HG03571 (cell line): ENCODE measurements around the gene KRTAP1-3.
"Not testable (repeated sequence)": the region's sequence is repeated elsewhere in the genome, so short reads cannot be mapped to it uniquely, and the experiment has no call there.

Source experiments
- ATAC-seq: cut with Tn5 transposase; IDR thresholded peaks from one replicate; pipeline ENCODE4 v1.9.1; 2021; ENCODE audit not compliant: unreplicated experiment

Gene KRTAP1-3

DNA sequence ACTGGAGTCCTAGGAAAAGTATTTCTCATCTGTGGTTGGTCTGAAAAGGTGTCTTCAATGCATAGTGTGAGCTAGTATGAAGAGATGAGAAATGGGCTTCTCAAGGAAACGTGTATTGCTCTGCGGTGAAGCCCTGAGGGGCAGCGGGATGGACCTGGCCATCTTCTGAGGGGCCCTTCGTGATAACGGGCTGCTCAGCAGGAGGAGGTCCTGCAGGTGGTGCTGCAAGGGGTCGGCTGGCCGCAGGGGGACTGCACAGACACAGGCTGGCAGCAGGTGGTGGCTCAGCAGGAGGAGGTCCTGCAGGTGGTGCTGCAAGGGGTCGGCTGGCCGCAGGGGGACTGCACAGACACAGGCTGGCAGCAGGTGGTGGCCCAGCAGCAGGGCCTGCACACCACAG, 19.9 kb upstream of the KRTAP1-3 start:
- not testable (repeated sequence) for ATAC-seq

- ATAC-seq, result no peak
These were observed 19.4 kb upstream of the KRTAP1-3 start for GRCh38 chr17:41054025-41054424.

GRCh38 chr17:41052566-41052965, 17.9 kb upstream of the KRTAP1-3 start:
- no peak for ATAC-seq

DNA sequence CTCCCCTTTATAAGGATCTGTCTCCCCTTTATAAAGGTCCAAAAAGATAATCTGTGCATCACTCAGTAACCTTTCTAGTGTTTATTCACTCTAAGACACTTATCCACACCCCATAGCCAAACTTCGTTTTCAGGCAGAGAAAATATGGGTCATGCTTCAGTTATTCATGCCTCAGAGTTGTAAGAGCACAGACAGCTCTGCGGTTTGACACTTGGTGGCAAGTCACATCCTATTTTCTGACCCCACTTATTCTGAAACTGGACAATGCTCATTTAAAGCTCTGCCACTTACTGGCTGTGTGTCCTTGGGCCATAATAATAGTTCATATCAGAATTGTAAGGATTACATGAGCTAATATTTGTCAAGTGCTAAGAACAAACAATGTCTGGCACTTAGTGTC, 14.4 kb upstream of the KRTAP1-3 start:
- no peak for ATAC-seq

DNA sequence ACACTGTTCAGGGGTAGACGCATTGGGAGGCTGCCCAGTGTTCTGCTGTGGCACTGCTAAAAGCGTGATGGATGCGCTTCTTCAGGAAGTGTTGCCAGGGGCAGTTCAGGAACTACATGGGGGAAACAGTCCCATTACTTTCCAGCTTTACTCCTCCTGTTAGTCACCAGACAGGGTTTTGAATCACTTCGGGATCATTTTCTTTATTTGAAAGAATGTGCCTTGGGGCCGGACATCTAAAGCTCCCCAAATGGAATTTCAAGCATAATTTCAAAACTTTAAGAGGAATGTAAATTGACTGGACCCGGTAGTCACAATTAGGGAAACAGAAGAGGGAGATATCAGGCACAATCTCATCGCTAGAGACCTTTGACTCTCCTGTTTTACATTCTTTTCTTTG, 13.8 kb upstream of the KRTAP1-3 start:
- ATAC-seq, result no peak

DNA sequence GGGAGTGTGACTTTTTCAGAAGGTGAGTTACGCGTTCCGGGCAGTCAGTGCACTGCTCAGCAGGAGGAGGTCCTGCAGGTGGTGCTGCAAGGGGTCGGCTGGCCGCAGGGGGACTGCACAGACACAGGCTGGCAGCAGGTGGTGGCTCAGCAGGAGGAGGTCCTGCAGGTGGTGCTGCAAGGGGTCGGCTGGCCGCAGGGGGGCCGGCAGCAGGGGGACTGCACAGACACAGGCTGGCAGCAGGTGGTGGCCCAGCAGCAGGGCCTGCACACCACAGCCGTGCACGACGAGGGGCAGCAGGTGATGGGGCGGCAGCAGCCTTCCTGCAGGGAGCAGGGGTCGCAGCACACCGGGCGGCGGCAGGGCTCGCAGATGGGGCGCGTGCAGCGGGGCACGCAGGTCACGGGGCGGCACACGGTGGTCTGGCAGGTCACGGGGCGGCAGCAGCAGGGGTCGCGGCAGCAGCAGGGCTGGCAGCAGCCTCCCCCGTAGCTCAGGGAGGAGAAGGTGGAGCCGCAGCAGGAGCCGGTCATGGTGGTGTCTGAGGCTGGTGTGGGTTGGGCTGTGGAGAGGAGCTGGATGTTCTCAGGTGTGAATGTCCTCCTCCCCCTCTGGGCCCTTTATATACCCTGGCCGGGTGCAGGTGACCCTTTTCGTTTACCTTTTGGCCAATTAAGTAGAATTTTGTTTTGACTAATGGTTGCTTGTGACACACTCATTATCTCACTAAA, 12.2 kb upstream of the KRTAP1-3 start, which contains the start of gene KRTAP2-1:
KRTAP2-1 (minus strand) TSS at position 582 of the 731 bp plus-strand sequence; CDS start at position 533, 49 bp downstream.
- ATAC-seq, result not testable (repeated sequence)

DNA sequence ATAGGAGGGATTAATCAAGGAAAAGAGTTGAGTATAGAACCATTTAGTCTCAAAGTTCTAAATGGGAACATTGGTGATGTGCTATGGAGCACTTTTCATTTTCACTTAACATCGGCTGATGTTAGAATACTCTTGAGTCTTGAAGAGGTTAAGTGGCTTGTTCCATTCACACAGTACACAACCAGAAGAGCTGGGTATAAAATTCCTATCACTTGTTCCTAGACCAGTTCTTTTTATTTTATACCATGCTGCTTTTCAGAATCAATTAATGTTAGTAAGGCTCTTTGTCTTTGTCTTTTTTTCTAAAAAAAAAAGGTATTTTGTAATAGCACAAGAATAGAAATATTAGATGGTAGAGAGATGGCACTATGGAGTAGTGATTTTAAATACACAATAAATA, 8.3 kb upstream of the KRTAP1-3 start:
- no peak for ATAC-seq

GRCh38 chr17:41040783-41041571, 6.3 kb upstream of the KRTAP1-3 start, which contains the start of gene KRTAP1-1:
Gene KRTAP1-1 (minus strand): TSS chr17:41041450. CDS start chr17:41041397, 53 bp downstream.
- not testable (repeated sequence) for ATAC-seq

DNA sequence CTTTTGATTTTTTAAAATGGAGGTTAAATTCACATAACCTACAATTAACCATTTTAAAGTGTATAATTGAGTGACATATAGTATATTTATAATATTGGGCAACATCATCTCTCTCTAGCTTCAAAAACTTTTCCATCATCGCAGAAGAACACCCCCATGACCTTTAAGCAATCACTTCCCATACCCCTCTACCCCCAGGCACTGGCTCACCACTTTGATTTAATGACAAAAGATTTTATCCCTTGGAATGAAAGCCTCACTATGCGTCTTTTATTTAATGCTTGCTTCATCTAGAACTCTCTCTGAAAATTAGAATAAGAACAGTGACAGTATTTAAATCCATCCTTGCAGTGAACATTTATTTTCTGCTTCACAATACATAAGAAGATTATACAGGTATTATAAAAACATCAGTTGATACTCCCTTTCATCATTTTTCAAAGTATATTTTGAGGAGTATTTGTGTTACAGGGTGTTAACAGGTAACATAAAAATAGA, 3.2 kb upstream of the KRTAP1-3 start:
- ATAC-seq, result no peak

DNA sequence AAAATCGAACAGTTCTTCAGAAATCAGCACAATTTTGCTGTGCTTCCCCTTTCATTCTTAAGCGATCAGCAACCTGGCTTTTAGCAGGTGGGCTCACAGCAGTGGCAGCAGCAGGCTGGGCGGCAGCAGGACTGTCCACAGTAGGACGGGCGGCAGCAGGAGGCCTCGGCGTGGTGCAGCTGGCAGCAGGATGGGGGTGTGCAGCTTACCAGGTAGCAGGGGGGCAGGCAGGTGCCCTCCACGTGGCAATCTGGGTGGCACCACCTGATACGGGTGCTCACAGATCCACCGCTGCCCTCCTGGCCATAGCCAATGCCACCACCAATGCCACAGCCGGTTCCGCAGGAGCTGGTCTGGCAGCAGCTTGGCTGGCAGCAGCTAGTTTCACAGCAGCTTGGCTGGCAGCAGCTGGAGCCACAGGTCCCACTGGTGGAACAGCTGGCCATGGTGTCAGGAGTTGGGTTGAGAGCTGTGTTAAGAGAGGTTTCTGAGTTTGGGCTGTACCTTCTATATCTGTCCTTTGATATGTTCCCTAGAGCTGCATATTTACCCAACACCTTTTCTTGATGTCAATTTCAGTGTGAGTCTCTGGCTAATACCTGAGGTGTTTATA, 4.9 kb downstream of the KRTAP1-3 start, which contains the start of gene KRTAP1-4:
KRTAP1-4 (minus strand) TSS at position 563 of the 613 bp plus-strand sequence; CDS start at position 446, 117 bp downstream.
- no peak for ATAC-seq

DNA sequence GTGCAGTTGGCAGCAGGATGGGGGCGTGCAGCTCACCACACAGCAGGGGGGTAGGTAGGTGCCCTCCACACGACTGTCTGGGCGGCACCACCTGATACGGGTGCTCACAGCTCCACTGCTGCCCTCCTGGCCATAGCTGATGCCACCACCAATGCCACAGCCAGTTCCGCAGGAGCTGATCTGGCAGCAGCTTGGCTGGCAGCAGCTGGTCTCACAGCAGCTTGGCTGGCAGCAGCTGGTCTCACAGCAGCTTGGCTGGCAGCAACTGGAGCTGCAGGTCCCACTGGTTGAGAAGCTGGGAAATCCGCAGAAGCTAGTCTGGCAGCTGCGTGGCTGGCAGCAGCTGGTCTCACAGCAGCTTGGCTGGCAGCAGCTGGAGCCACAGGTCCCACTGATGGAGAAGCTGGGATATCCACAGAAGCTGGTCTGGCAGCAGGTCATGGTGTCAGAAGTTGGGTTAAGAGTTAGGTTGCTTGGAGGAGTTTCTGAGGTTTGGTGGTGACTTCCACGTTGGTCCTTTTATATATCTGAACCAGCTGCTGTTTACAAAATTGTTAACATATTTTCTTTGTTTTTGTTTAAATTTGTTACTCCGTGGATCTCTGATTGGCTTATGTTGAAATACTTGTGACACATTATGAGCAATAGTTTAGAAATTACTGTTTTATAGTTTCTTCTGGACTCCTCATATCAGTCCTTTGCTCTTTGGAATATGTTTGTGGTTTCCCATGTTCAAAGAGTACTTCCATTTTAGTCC, 7.8 kb downstream of the KRTAP1-3 start, which contains the start of gene KRTAP1-5:
KRTAP1-5 (minus strand) TSS at position 494 of the 757 bp plus-strand sequence; CDS start at position 441, 53 bp downstream.
- ATAC-seq, result no peak

GRCh38 chr17:41024697-41025096, 10.0 kb downstream of the KRTAP1-3 start:
- ATAC-seq, result no peak

DNA sequence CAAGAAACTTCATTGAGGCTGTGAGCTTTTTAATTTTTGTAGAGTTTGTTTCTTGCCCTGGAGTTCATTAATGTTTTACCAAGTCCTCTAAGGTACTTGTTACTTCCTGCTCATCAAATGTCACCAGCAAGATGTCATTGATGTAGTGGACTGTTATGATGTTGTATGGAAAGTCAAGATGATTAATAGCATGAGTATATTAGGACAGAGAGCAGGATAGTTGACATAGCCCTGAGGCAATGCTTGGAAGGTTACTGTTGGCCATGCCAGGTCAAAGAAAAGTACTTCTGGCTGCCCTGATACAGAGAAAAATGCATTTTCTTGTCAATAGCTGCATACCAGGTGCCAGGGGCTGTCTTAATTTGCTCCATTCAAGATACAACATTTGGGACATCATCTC, 14.3 kb downstream of the KRTAP1-3 start:
- ATAC-seq, result no peak

- no peak for ATAC-seq
These were observed 15.3 kb downstream of the KRTAP1-3 start for GRCh38 chr17:41019415-41019814.

DNA sequence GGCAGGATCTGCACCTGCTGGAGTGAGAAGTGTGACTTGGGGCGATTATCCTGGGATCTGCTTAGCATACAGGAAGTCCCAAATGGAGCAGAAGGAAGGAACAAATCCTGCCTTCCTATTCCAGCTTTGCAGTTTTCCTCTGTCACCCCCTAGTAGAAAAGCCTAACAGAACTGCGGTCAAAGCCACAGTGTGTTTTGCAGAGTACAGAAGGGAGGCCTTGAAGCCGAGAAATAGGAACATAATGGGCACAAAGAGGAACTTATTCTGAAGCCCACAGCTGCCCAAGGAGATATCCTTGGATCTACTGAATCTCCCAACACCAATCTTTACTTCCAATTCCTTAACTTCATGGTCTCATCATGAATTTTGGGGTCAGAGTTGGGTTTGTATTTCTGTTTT, 16.1 kb downstream of the KRTAP1-3 start:
- no peak for ATAC-seq

DNA sequence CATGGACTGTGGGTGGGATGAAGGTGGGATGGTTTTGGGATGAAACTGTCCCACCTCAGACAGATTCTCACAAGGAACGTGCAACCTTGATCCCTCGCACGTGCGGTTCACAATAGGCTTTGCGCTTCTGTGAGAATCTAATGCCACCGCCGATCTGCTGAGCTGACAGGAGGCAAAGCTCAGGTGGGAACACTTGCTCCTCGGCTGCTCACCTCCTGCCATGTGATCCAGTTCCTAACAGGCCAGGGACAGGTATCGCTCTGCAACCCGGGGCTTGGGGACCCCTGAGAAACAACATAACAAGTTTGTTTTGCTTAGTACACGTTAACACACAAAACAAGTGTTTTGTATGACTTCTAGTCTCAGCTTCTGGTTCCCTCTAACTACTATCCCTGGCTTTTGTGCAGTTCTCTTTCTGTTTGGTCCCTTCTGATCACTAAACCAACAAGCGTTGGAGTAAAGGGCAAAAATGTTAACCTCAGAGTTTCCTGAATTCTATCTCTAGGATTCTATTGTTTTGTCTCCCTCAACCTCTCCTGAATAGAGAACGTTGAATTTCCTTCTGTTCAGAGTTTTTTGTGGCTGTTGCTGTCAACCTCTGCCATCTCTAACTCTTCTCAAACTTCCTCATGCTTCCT, 18.0 kb downstream of the KRTAP1-3 start:
- no peak for ATAC-seq

- no peak for ATAC-seq
These were observed 19.2 kb downstream of the KRTAP1-3 start for GRCh38 chr17:41015454-41015853.

DNA sequence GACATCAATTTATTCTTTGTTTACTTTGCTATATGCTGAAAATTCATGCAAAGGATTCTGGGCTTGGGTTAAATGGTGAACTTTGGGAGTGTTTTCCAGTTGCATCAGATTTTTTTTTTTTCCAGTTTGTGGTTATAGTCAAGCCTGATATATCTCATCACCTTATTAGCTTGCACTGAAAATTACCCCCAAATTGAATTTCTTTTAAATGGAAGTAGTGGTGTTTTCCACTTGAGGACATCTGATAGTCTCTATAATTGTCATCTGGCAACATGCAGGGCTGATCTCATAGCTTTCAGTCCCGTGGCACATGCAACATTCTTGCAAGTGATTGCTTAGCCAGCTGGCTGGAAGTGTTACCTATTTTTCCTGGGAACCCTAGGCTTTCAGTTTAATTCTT, 21.1 kb downstream of the KRTAP1-3 start:
- no peak for ATAC-seq

GRCh38 chr17:41013181-41013580, 21.5 kb downstream of the KRTAP1-3 start:
- no peak for ATAC-seq
